ENCODE data around the gene HSDL1. TPM values are rescaled to one million over a fixed set of nuclear protein-coding genes. Genes with fewer than 3 reads are reported as not detected.

The HSDL1 gene
- total RNA-seq, 3 donors from 2014 or later = 13.7 to 15.6 (median 14.4) TPM

GRCh38 chr16:84180519-84181140 lies 35.7 kb upstream of the HSDL1 start:
- no peak for ATAC-seq
- DNase-seq = no peak
- Mint-ChIP-seq H3K36me3 (ENCODE audit: insufficient read depth) (peaks cover 13% of the 10 kb centered on the region), H3K4me3 (no peak overlapping the region), H3K9me3 (no peaks in the 10 kb centered on the region), H3K27me3 (ENCODE audit: low read depth) (no peaks in the 10 kb centered on the region), H3K4me1 (ENCODE audit: low read depth) (peaks cover 19% of the 10 kb centered on the region)

GRCh38 chr16:84179612-84180320 lies 34.8 kb upstream of the HSDL1 start:
- ATAC-seq = no peak
- peaks cover 15% of the 10 kb centered on the region for H3K4me1 Mint-ChIP-seq (ENCODE audit: low read depth)

DNA sequence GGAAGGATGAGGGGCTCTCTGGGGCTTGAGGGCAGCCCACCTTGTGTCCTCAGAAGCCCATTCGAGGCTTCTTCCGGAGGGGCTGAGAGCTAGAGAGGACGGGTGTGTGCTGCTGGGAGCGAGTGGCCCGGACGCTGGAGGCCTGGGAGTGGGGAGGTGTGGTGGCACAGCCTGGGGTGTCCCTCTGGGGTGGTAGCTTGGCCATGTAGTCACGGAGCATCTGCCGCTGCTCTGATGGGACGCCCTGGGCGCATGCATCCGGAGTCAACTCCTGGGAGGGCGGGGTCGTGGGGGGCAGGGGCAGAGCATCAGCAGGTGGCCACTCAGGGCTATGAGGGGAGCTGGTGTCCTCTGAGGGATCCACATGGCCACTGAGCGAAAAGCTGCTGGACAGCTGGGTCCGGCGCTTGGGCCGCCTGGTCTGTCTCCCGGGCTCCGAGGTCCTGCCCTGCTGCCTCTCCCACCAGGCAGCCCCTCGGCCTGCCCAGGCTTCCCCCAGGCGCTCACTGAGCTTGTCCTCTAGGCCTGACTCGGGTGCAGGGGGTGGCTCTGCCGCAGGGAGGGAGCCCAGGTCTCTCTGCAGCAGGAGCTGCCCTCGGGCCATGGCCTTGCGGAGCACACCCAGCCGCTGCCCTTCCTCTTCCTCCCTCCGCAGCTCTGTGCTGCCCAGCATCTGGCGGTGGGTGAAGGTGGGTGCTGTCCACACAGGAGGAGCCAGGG lies 34.1 kb upstream of the HSDL1 start:
- H3K9me3 Mint-ChIP-seq = no peaks in the 10 kb centered on the region
- no peak for DNase-seq
- no peak for ATAC-seq
- peaks cover 5% of the 10 kb centered on the region for H3K36me3 Mint-ChIP-seq (ENCODE audit: insufficient read depth)
- H3K4me1 Mint-ChIP-seq (ENCODE audit: low read depth) = peaks cover 9% of the 10 kb centered on the region
- no peaks in the 10 kb centered on the region for H3K27me3 Mint-ChIP-seq (ENCODE audit: low read depth)
- H3K4me3 Mint-ChIP-seq = no peak overlapping the region

More at GRCh38 chr16:84179612-84180320, 34.8 kb upstream of the HSDL1 start:
- Mint-ChIP-seq H3K27me3 (ENCODE audit: low read depth) (no peaks in the 10 kb centered on the region), H3K4me3 (no peak overlapping the region), H3K9me3 (no peaks in the 10 kb centered on the region), H3K36me3 (ENCODE audit: insufficient read depth) (peaks cover 8% of the 10 kb centered on the region)
- DNase-seq = no peak

GRCh38 chr16:84178146-84178765 lies 33.3 kb upstream of the HSDL1 start:
- H3K4me1 Mint-ChIP-seq (ENCODE audit: low read depth) = peaks cover 9% of the 10 kb centered on the region
- ATAC-seq (no peak), DNase-seq (no peak)
- peaks cover 5% of the 10 kb centered on the region for H3K36me3 Mint-ChIP-seq (ENCODE audit: insufficient read depth)
- H3K4me3 Mint-ChIP-seq = no peak overlapping the region
- no peaks in the 10 kb centered on the region for H3K27me3 Mint-ChIP-seq (ENCODE audit: low read depth)
- H3K9me3 Mint-ChIP-seq = no peaks in the 10 kb centered on the region

DNA sequence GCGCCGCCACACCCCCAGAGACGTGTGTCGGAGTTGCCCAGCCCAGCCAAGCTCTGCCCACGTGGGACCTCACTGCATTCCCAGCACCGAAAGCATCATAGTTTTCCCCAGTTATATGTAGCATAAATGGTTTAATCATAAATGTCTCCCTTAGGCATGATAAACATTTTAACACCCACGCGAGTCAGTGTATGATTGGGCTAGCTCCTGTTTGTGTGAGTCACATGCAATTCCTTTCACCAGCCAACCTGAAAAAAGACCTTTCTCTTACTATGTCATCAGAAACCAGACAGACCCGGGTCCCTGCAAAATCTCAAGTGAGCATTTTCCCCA lies 32.7 kb upstream of the HSDL1 start:
- DNase-seq (no peak), ATAC-seq (peak; percentile 60 to 73)
- H3K36me3 Mint-ChIP-seq (ENCODE audit: insufficient read depth) = peaks cover 1% of the 10 kb centered on the region
- H3K9me3 Mint-ChIP-seq = no peaks in the 10 kb centered on the region
- no peaks in the 10 kb centered on the region for H3K27me3 Mint-ChIP-seq (ENCODE audit: low read depth)
- peaks cover 9% of the 10 kb centered on the region for H3K4me1 Mint-ChIP-seq (ENCODE audit: low read depth)
- no peak overlapping the region for H3K4me3 Mint-ChIP-seq

GRCh38 chr16:84176192-84177053 lies 31.4 kb upstream of the HSDL1 start:
- ATAC-seq (no peak), DNase-seq (no peak)
- Mint-ChIP-seq H3K4me3 (no peak overlapping the region), H3K27me3 (ENCODE audit: low read depth) (peaks cover 2% of the 10 kb centered on the region), H3K9me3 (no peaks in the 10 kb centered on the region), H3K36me3 (ENCODE audit: insufficient read depth) (no peaks in the 10 kb centered on the region), H3K4me1 (ENCODE audit: low read depth) (peaks cover 9% of the 10 kb centered on the region)

GRCh38 chr16:84175350-84176081 lies 30.5 kb upstream of the HSDL1 start:
- ATAC-seq (peak; percentile 80 to 88), DNase-seq (peak; percentile 43)
- H3K9me3 Mint-ChIP-seq = no peaks in the 10 kb centered on the region
- H3K27me3 Mint-ChIP-seq (ENCODE audit: low read depth) = peaks cover 3% of the 10 kb centered on the region
- H3K36me3 Mint-ChIP-seq (ENCODE audit: insufficient read depth) = no peaks in the 10 kb centered on the region
- no peak overlapping the region for H3K4me3 Mint-ChIP-seq
- peaks cover 9% of the 10 kb centered on the region for H3K4me1 Mint-ChIP-seq (ENCODE audit: low read depth)

DNA sequence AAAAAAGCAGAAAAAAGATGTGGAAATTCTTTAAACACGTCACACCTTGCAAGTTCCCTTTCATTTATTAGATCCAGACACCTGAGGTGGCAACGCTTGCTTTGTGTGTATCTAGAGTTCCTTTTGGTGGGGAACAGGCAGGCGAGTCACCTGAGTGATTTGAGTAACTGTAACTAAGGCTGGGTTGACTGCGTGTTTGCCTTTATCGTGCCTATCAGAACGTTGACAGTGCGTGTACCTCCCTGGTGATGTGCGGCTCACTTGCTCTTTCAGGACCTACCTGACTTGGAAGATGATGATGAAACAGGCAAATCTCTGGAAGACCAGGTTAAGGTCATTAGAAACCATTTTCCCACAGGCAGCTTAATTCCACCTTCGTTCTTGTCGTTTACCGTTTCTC lies 29.4 kb upstream of the HSDL1 start:
- Mint-ChIP-seq H3K9me3 (no peaks in the 10 kb centered on the region), H3K4me3 (no peak overlapping the region), H3K27me3 (ENCODE audit: low read depth) (peaks cover 11% of the 10 kb centered on the region), H3K36me3 (ENCODE audit: insufficient read depth) (no peaks in the 10 kb centered on the region), H3K4me1 (ENCODE audit: low read depth) (peaks cover 9% of the 10 kb centered on the region)
- ATAC-seq (no peak), DNase-seq (no peak)

DNA sequence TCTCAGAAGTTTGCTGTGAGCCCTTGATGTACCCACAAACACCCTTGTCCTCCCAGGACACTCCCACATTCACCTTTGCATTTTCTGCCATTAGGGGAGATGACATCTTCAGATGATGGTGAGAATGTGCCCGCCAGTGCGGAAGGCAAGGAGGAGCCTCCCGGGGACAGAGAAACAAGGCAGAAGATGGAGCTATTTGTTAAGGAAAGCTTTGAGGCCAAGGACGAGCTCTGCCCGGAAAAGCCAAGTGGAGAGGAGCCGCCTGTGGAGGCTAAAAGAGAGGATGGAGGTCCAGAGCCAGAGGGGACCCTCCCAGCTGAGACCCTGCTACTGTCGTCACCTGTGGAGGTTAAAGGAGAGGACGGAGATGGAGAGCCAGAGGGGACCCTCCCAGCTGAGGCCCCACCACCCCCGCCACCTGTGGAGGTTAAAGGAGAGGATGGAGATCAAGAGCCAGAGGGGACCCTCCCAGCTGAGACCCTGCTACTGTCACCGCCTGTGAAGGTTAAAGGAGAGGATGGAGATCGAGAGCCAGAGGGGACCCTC lies 24.9 kb upstream of the HSDL1 start:
- Mint-ChIP-seq H3K27me3 (ENCODE audit: low read depth) (peaks cover 29% of the 10 kb centered on the region), H3K4me3 (no peak overlapping the region), H3K4me1 (ENCODE audit: low read depth) (no peaks in the 10 kb centered on the region), H3K9me3 (no peaks in the 10 kb centered on the region), H3K36me3 (ENCODE audit: insufficient read depth) (no peaks in the 10 kb centered on the region)
- no peak for ATAC-seq
- DNase-seq = no peak

DNA sequence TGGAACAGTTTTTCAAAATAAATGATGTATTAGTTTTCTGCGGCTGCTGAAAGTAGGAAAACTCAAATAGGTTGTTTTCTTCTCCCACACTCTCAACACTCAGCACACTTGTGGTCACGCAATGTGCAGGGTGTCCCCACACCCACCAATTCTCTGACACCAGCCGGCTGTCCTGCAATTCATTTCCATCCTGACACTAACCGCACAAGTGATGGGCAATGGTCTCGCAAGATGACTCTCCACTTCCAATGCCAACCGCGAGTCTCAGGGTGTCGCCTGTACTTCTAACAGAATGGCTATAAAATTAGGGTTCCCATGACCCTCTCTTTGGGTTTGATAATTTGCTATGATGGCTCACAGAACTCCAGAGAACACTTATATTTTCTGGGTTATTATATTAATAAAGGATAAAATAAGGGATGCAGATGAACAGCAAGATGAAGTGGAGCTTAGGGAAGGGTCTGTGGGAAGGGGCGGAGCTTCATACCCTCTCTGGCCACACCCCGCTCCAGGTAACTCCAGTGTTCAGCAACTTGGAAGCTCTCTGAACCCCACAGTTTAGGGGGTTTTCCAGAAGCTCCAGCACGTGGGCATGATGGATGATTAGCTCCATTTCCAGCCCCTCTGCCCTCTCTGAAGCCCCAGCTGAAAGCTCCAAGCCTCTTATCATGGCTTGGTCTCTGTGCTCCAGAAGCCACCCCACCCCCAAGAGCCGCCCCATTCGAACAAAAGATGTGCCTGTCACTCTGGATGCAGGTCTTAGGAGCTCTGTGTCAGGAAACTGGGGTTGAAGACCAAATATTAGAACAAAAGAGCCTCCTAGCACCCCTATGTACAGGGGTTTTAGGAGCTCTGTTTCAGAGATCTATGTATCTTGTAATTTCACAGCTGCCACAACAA lies 22.1 kb upstream of the HSDL1 start:
- ATAC-seq (peak; percentile 57 to 90), DNase-seq (no peak)
- no peaks in the 10 kb centered on the region for H3K9me3 Mint-ChIP-seq
- H3K4me3 Mint-ChIP-seq = no peak overlapping the region
- H3K36me3 Mint-ChIP-seq (ENCODE audit: insufficient read depth) = no peaks in the 10 kb centered on the region
- H3K27me3 Mint-ChIP-seq (ENCODE audit: low read depth) = peaks cover 32% of the 10 kb centered on the region
- no peaks in the 10 kb centered on the region for H3K4me1 Mint-ChIP-seq (ENCODE audit: low read depth)

GRCh38 chr16:84165746-84166145 lies 20.8 kb upstream of the HSDL1 start:
- ATAC-seq (no peak), DNase-seq (no peak)
- no peaks in the 10 kb centered on the region for H3K4me1 Mint-ChIP-seq (ENCODE audit: low read depth)
- H3K4me3 Mint-ChIP-seq = no peak overlapping the region
- H3K36me3 Mint-ChIP-seq (ENCODE audit: insufficient read depth) = no peaks in the 10 kb centered on the region
- H3K9me3 Mint-ChIP-seq = no peaks in the 10 kb centered on the region
- H3K27me3 Mint-ChIP-seq (ENCODE audit: low read depth) = peaks cover 33% of the 10 kb centered on the region

GRCh38 chr16:84161801-84162200 lies 16.8 kb upstream of the HSDL1 start:
- Mint-ChIP-seq H3K4me1 (ENCODE audit: low read depth) (no peaks in the 10 kb centered on the region), H3K4me3 (no peak overlapping the region)

More at GRCh38 chr16:84161801-84162200, 16.8 kb upstream of the HSDL1 start:
- Mint-ChIP-seq H3K9me3 (no peaks in the 10 kb centered on the region), H3K36me3 (ENCODE audit: insufficient read depth) (no peaks in the 10 kb centered on the region), H3K27me3 (ENCODE audit: low read depth) (peaks cover 29% of the 10 kb centered on the region)
- DNase-seq = no peak
- ATAC-seq = no peak

All from activated T-cell treated with anti-CD3 and anti-CD28 coated beads, Interleukin-2, amount 50 U/mL, for 4 hours (primary cell).